ENCODE results near the gene CHM. TPM values are rescaled to one million over a fixed set of nuclear protein-coding genes. Genes with fewer than 3 reads are reported as not detected.

The CHM gene
- polyA plus RNA-seq, 3 donors, result 6.0 to 7.7 (median 6.6) TPM

- TF ChIP-seq CTCF (IDR thresholded peaks at IDR 0.05), result no peak
- Mint-ChIP-seq H3K9me3 (no peaks in the 10 kb centered on the region), H3K36me3 (no peaks in the 10 kb centered on the region), H3K4me3 (no peak overlapping the region), H3K27ac (no peak overlapping the region), H3K27me3 (ENCODE audit: low read depth in 3 of 3) (peaks cover 0 to 1% (median 0%) of the 10 kb centered on the region in 3 donors), H3K4me1 (peaks cover 5% of the 10 kb centered on the region)
- Histone ChIP-seq H3K4me3 (replicated peaks in 1 of 3; ENCODE audit: low read depth in 2 of 3, low read length in 3 of 3) (no peak overlapping the region), H3K36me3 (replicated peaks in 1 of 2; ENCODE audit: control insufficient read depth in 1 of 2, insufficient read depth in 2 of 2, low read length in 2 of 2) (no peaks in the 10 kb centered on the region), H3K79me2 (ENCODE audit: insufficient read depth, low read length) (peaks cover 5% of the 10 kb centered on the region), H3K9me3 (replicated peaks in 1 of 2; ENCODE audit: control insufficient read depth in 1 of 2, insufficient read depth in 1 of 2, low read length in 2 of 2) (no peaks in the 10 kb centered on the region), H2AFZ (ENCODE audit: insufficient read depth, low read depth, low read length, poor library complexity, severe bottlenecking) (no peak overlapping the region), H3K4me1 (ENCODE audit: control insufficient read depth in 1 of 2, insufficient read depth in 2 of 2, low read length in 2 of 2) (no peaks in the 10 kb centered on the region), H4K20me1 (ENCODE audit: insufficient read depth, low read length) (peaks cover 22% of the 10 kb centered on the region), H3K4me2 (replicated peaks; ENCODE audit: extremely low read depth, low read length, poor library complexity, severe bottlenecking) (no peak overlapping the region), H3K9ac (ENCODE audit: insufficient read depth, low read length, poor library complexity, severe bottlenecking) (no peak overlapping the region), H3K27ac (ENCODE audit: low read depth in 1 of 2, low read length in 2 of 2) (no peak overlapping the region), H3K27me3 (ENCODE audit: control insufficient read depth in 2 of 2, insufficient read depth in 2 of 2, low read length in 2 of 2) (no peaks in the 10 kb centered on the region)
- no peak for DNase-seq
- intact Hi-C loops (cut with micrococcal nuclease), result no loop called here
Measured at GRCh38 chrX:85996555-85996954, 50.8 kb downstream of the CHM start.

GRCh38 chrX:85995641-85996040 is 51.7 kb downstream of the CHM start:
- H3K9me3 ChIP-seq (replicated peaks in 1 of 2; ENCODE audit: control insufficient read depth in 1 of 2, insufficient read depth in 1 of 2, low read length in 2 of 2), result no peaks in the 10 kb centered on the region
- WGBS (ENCODE audit: insufficient coverage), result no CpG with 5 or more reads among the region's 1 CpG
- H3K27me3 ChIP-seq (ENCODE audit: control insufficient read depth in 2 of 2, insufficient read depth in 2 of 2, low read length in 2 of 2), result no peaks in the 10 kb centered on the region
- no peak overlapping the region for H3K4me3 ChIP-seq (replicated peaks in 1 of 3; ENCODE audit: low read depth in 2 of 3, low read length in 3 of 3)
- Mint-ChIP-seq H3K27me3 (ENCODE audit: low read depth in 3 of 3) (peaks cover 0 to under 1% (median 0%) of the 10 kb centered on the region in 3 donors), H3K4me1 (peaks cover 5% of the 10 kb centered on the region), H3K27ac (no peak overlapping the region), H3K4me3 (no peak overlapping the region), H3K9me3 (no peaks in the 10 kb centered on the region), H3K36me3 (no peaks in the 10 kb centered on the region)
- DNase-seq, result no peak
- H3K4me1 ChIP-seq (ENCODE audit: control insufficient read depth in 1 of 2, insufficient read depth in 2 of 2, low read length in 2 of 2), result no peaks in the 10 kb centered on the region
- H3K36me3 ChIP-seq (replicated peaks in 1 of 2; ENCODE audit: control insufficient read depth in 1 of 2, insufficient read depth in 2 of 2, low read length in 2 of 2), result no peaks in the 10 kb centered on the region
- H3K9ac ChIP-seq (ENCODE audit: insufficient read depth, low read length, poor library complexity, severe bottlenecking), result no peak overlapping the region
- H2AFZ ChIP-seq (ENCODE audit: insufficient read depth, low read depth, low read length, poor library complexity, severe bottlenecking), result no peak overlapping the region
- intact Hi-C loops (cut with micrococcal nuclease), result no loop called here
- H4K20me1 ChIP-seq (ENCODE audit: insufficient read depth, low read length), result peaks cover 26% of the 10 kb centered on the region
- H3K4me2 ChIP-seq (replicated peaks; ENCODE audit: extremely low read depth, low read length, poor library complexity, severe bottlenecking), result no peak overlapping the region
- peaks cover 5% of the 10 kb centered on the region for H3K79me2 ChIP-seq (ENCODE audit: insufficient read depth, low read length)
- TF ChIP-seq CTCF (IDR thresholded peaks at IDR 0.05), result no peak
- H3K27ac ChIP-seq (ENCODE audit: low read depth in 1 of 2, low read length in 2 of 2), result no peak overlapping the region

Data from CD14-positive monocyte (primary cell).